Neuronal stem cell (in vitro differentiated cells): Measurements from ENCODE around the gene MBTPS1.

Source experiments
- DNase-seq: peaks from one replicate; pipeline ENCODE4 v3.0.0-alpha.2; 2013; ENCODE audit warnings: low spot score
- H2AFZ ChIP-seq: one replicate; pipeline ENCODE4 v1.6.1; 2013; ENCODE audit warnings: mild to moderate bottlenecking, low read length, inconsistent platforms
- H2AK5ac ChIP-seq: 2 replicates; pipeline ENCODE4 v1.6.1; 2013; ENCODE audit warnings: low read depth, mild to moderate bottlenecking, inconsistent platforms, low read length, moderate library complexity, mixed read lengths
- H2BK120ac ChIP-seq: 2 replicates; pipeline ENCODE4 v1.6.1; 2013; ENCODE audit warnings: low read depth, mild to moderate bottlenecking, inconsistent platforms, low read length, moderate library complexity, mixed read lengths
- H2BK12ac ChIP-seq: one replicate; pipeline ENCODE4 v1.6.1; 2013; ENCODE audit warnings: low read length, inconsistent platforms
- H2BK15ac ChIP-seq: 2 replicates; pipeline ENCODE4 v1.6.1; 2013; ENCODE audit warnings: mild to moderate bottlenecking, low read length, inconsistent platforms, mixed read lengths
- H2BK5ac ChIP-seq: one replicate; pipeline ENCODE4 v1.6.1; 2013; ENCODE audit warnings: inconsistent platforms, mild to moderate bottlenecking, low read length, moderate library complexity
- H3K14ac ChIP-seq: one replicate; pipeline ENCODE4 v1.6.1; 2013; ENCODE audit warnings: low read length, inconsistent platforms
- H3K18ac ChIP-seq: 2 replicates; pipeline ENCODE4 v1.6.1; 2013; ENCODE audit warnings: low read length, inconsistent platforms
- H3K23ac ChIP-seq: 2 replicates; pipeline ENCODE4 v1.6.1; 2013; ENCODE audit warnings: low read depth, mild to moderate bottlenecking, mixed read lengths, low read length, inconsistent platforms; ENCODE audit not compliant: poor library complexity
- H3K27ac ChIP-seq: replicated peaks from 3 replicates; pipeline ENCODE4 v1.5.1; 2013; ENCODE audit warnings: low read length, inconsistent platforms
- H3K27me3 ChIP-seq, 3 experiments: 2 replicates each; pipeline ENCODE4 v1.6.1; 2013; ENCODE audit warnings: low read length in 3 of 3, mild to moderate bottlenecking in 2 of 3, inconsistent platforms in 1 of 3, low read depth in 1 of 3, mixed read lengths in 1 of 3, moderate library complexity in 1 of 3; ENCODE audit not compliant: control insufficient read depth in 3 of 3, insufficient read depth in 3 of 3
- H3K36me3 ChIP-seq, 2 donors: replicated peaks in 1 of 2; 2 replicates each; pipeline ENCODE4 v1.6.1; 2013; ENCODE audit warnings: low read length in 2 of 2; ENCODE audit not compliant: control insufficient read depth in 2 of 2, insufficient read depth in 2 of 2
- H3K4ac ChIP-seq: 2 replicates; pipeline ENCODE4 v1.6.1; 2013; ENCODE audit warnings: inconsistent platforms, mild to moderate bottlenecking, low read length, moderate library complexity
- H3K4me1 ChIP-seq, 2 donors: 1 replicate in 1 of 2; 2 replicates in 1 of 2; pipeline ENCODE4 v1.6.1; 2013; ENCODE audit warnings: low read length in 2 of 2, low read depth in 1 of 2; ENCODE audit not compliant: control insufficient read depth in 2 of 2, insufficient read depth in 1 of 2
- H3K4me2 ChIP-seq: one replicate; pipeline ENCODE4 v1.6.1; 2013; ENCODE audit warnings: mild to moderate bottlenecking, low read length, inconsistent platforms; ENCODE audit not compliant: insufficient read depth, poor library complexity, severe bottlenecking
- H3K4me3 ChIP-seq, 2 donors: 2 replicates each; pipeline ENCODE4 v1.5.1; 2013; ENCODE audit warnings: low read length in 2 of 2, mild to moderate bottlenecking in 2 of 2, inconsistent platforms in 1 of 2, moderate library complexity in 1 of 2
- H3K79me1 ChIP-seq: one replicate; pipeline ENCODE4 v1.6.1; 2013; ENCODE audit warnings: low read depth, mild to moderate bottlenecking, inconsistent platforms, low read length, moderate library complexity
- H3K9ac ChIP-seq: one replicate; pipeline ENCODE4 v1.6.1; 2013; ENCODE audit warnings: mild to moderate bottlenecking, low read depth, low read length, inconsistent platforms; ENCODE audit not compliant: poor library complexity
- H3K9me3 ChIP-seq, 2 donors: replicated peaks in 1 of 2; 2 replicates each; pipeline versions ENCODE3 to v1.6.1; 2013; ENCODE audit warnings: low read length in 2 of 2, mild to moderate bottlenecking in 2 of 2, inconsistent platforms in 1 of 2, low read depth in 1 of 2, mixed read lengths in 1 of 2, moderate library complexity in 1 of 2; ENCODE audit not compliant: control insufficient read depth in 2 of 2, insufficient read depth in 1 of 2
- H4K8ac ChIP-seq: one replicate; pipeline ENCODE4 v1.6.1; 2013; ENCODE audit warnings: low read depth, mild to moderate bottlenecking, inconsistent platforms, low read length, moderate library complexity
- H4K91ac ChIP-seq: one replicate; pipeline ENCODE4 v1.6.1; 2013; ENCODE audit warnings: low read length, low read depth, mild to moderate bottlenecking, inconsistent platforms; ENCODE audit not compliant: poor library complexity
- whole genome bisulfite sequencing, 2 donors: extraction: QIAGEN DNeasy Blood & Tissue Kit; methylation state at CpG; one replicate each; pipeline ENCODE4 v1.1.7; 2013; ENCODE audit warnings: missing lambda C conversion rate in 2 of 2, mixed read lengths in 1 of 2; ENCODE audit not compliant: insufficient read length in 2 of 2, insufficient replicate concordance in 1 of 2; ENCODE audit errors: extremely low coverage in 2 of 2; 5-methylcytosine and 5-hydroxymethylcytosine counted together

MBTPS1 gene

DNA sequence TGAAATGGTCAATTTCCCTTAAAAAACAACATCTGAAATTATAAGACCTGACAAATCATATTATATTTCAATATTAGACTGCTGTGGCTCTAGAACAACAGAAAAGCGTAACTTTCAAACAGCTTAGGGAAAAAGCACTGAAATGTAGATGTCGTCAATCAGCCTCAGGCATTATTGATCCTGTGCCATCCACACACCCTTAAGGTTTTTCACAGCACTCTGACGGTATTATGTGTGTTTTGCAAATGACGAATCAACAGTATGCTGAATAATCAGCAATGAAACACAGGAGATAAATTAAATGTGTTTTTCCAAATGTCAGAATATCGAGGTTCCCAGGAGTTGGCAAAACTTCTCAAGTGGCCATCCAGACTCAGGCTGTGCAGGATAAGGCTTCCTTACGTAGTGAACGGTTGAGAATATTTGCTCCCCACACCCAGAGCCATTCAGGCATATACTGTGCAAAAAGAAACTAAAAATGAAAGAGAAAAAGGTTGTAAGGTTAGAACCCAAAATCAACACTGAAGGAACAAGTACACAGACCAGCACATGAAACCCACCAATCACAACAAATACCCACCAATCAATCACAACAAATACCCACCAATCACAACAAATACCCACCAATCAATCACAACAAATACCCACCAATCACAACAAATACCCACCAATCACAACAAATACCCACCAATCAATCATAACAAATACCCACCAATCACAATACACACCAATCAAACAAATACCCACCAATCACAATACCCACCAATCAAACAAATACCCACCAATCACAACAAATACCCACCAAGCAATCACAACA is 7.7 kb upstream of the MBTPS1 start:
- Histone ChIP-seq H2AFZ (no peak overlapping the region), H3K9ac (no peak overlapping the region), H2AK5ac (no peak overlapping the region), H3K27ac (no peak overlapping the region), H3K27me3 (no peaks in the 10 kb centered on the region), H3K4me1 (no peaks in the 10 kb centered on the region), H3K23ac (no peak overlapping the region), H2BK12ac (no peak overlapping the region), H3K4me3 (no peak overlapping the region), H3K79me1 (no peaks in the 10 kb centered on the region), H3K18ac (no peak overlapping the region), H2BK120ac (no peak overlapping the region), H3K36me3 (peaks cover 20 to 78% of the 10 kb centered on the region in 2 donors), H2BK15ac (no peak overlapping the region), H3K9me3 (no peaks in the 10 kb centered on the region), H3K4ac (no peak overlapping the region), H3K14ac (no peak overlapping the region), H4K8ac (no peak overlapping the region), H3K4me2 (no peak overlapping the region), H4K91ac (no peak overlapping the region), H2BK5ac (no peak overlapping the region)
- no peak for DNase-seq
- WGBS, 2 donors, result no CpG with 5 or more reads among the region's 7 CpGs

DNA sequence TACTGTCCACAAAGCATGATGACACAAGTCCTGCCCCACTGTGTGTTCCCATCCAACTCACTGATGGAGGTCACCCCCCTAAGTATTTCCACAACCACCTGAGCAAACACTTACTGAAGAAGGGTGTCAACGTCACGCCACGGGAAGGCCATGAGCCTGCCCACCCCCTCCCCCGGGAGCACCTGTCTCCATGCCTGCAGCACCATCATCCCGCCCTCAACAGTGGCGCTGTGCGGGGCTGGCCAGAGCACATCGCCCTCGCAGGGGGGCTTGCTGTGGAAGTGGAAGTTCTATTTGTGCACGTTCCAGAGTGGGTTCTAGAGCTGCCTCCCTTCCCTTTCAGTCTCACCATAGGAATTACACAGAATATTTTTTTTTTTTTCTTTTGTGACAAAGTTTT is 4.3 kb upstream of the MBTPS1 start:
- Histone ChIP-seq H4K8ac (no peak overlapping the region), H3K27me3 (no peaks in the 10 kb centered on the region), H3K18ac (no peak overlapping the region), H2AK5ac (no peak overlapping the region), H4K91ac (no peak overlapping the region), H3K9ac (peak overlapping the region; percentile 35), H3K79me1 (no peaks in the 10 kb centered on the region), H3K4me2 (no peak overlapping the region), H3K4me1 (peaks cover 3 to 5% of the 10 kb centered on the region in 2 donors), H2AFZ (no peak overlapping the region), H3K4me3 (no peak overlapping the region), H3K14ac (no peak overlapping the region), H2BK12ac (no peak overlapping the region), H3K9me3 (no peaks in the 10 kb centered on the region), H2BK120ac (no peak overlapping the region), H3K36me3 (peaks cover 12 to 47% of the 10 kb centered on the region in 2 donors), H3K4ac (no peak overlapping the region), H3K27ac (no peak overlapping the region), H2BK15ac (no peak overlapping the region), H2BK5ac (no peak overlapping the region), H3K23ac (peak overlapping the region; percentile 69)
- DNase-seq, result no peak
- WGBS, 2 donors, result no CpG with 5 or more reads among the region's 10 CpGs

DNA sequence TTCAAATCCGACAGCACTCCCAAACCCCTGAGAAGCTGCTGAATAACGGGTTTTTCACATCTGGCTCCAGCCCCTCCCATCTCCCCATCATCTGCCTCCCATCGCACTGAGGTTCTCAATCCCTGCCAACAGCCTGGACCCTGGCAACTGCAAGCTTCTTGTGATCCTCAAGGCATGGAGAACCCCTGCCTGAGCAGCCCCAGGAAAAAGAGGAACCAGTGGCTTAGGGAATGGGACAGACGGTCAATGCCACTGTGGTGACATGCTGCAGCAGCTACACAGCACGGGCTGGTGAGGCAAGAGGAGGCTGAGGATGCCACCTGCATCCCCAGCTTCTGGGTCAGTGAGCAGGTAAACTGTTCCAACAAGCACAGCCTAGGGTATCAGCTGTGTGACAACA is 3.3 kb upstream of the MBTPS1 start:
- Histone ChIP-seq H2AK5ac (no peak overlapping the region), H3K9me3 (no peaks in the 10 kb centered on the region), H3K14ac (no peak overlapping the region), H3K4me3 (no peak overlapping the region), H2BK15ac (no peak overlapping the region), H3K4me2 (no peak overlapping the region), H3K36me3 (peaks cover 12 to 41% of the 10 kb centered on the region in 2 donors), H3K4me1 (peaks cover 5 to 7% of the 10 kb centered on the region in 2 donors), H2AFZ (no peak overlapping the region), H3K79me1 (no peaks in the 10 kb centered on the region), H3K27me3 (no peaks in the 10 kb centered on the region), H3K4ac (no peak overlapping the region), H3K23ac (peak overlapping the region; percentile 81), H3K9ac (no peak overlapping the region), H4K8ac (no peak overlapping the region), H3K27ac (no peak overlapping the region), H2BK5ac (no peak overlapping the region), H2BK120ac (no peak overlapping the region), H2BK12ac (no peak overlapping the region), H4K91ac (no peak overlapping the region), H3K18ac (no peak overlapping the region)
- DNase-seq, result no peak
- WGBS, 2 donors, result no CpG with 5 or more reads among the region's 5 CpGs

DNA sequence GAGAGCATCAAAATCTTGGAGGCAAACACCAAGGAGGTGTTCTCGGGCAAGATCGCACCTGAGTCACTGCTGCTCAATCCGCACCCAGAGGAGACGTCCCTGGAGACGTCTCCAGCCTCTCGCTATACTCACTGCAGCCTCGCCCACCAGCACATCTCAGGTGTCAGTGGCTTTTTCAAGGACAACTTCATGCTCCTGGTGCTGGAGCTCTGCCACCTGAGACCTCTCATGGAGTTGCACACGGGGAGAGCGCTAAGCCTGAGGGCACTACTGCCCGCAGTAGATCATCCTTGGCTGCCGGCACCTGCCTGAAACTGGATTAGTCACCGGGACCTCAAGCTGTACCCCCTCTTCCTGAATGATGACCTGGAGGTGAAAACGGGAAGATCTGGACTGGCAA is 2.6 kb upstream of the MBTPS1 start:
- H2AFZ ChIP-seq, result no peak overlapping the region
- H3K27me3 ChIP-seq, result no peaks in the 10 kb centered on the region
- WGBS, 2 donors, result no CpG with 5 or more reads among the region's 13 CpGs
- no peaks in the 10 kb centered on the region for H3K79me1 ChIP-seq
- H3K14ac ChIP-seq, result no peak overlapping the region
- peaks cover 5 to 7% of the 10 kb centered on the region in 2 donors for H3K4me1 ChIP-seq
- no peak overlapping the region for H3K23ac ChIP-seq
- no peak overlapping the region for H4K8ac ChIP-seq
- DNase-seq, result no peak
- H2BK5ac ChIP-seq, result no peak overlapping the region
- no peak overlapping the region for H2AK5ac ChIP-seq
- no peak overlapping the region for H3K27ac ChIP-seq
- H2BK120ac ChIP-seq, result no peak overlapping the region
- H2BK12ac ChIP-seq, result no peak overlapping the region
- no peak overlapping the region for H3K4me3 ChIP-seq
- H3K4ac ChIP-seq, result no peak overlapping the region
- H2BK15ac ChIP-seq, result no peak overlapping the region
- H3K9ac ChIP-seq, result no peak overlapping the region
- H3K4me2 ChIP-seq, result no peak overlapping the region
- H4K91ac ChIP-seq, result no peak overlapping the region
- H3K18ac ChIP-seq, result no peak overlapping the region
- no peaks in the 10 kb centered on the region for H3K9me3 ChIP-seq
- peaks cover 11 to 37% of the 10 kb centered on the region in 2 donors for H3K36me3 ChIP-seq
